Neural cell (in vitro differentiated cells): Measurements from ENCODE around the gene ABCA12. TPM values are rescaled to one million over a fixed set of nuclear protein-coding genes. Genes with fewer than 3 reads are reported as not detected.

Source experiments
- H2AFZ ChIP-seq: fragments of 200-600, 300-800 bp; sonication (generic), shearing (Covaris generic); 2 replicates; pipeline ENCODE4 v1.6.0; 2014; ENCODE audit warnings: low read depth, mild to moderate bottlenecking, antibody characterized with exemption, low read length, moderate library complexity
- H3F3A ChIP-seq: fragments of 200-600 bp; shearing (Covaris generic); 2 replicates; pipeline ENCODE4 v1.6.1; 2016; ENCODE audit warnings: mild to moderate bottlenecking, moderate library complexity, mixed read lengths, antibody characterized with exemption, low read length; ENCODE audit not compliant: insufficient read depth, poor library complexity, severe bottlenecking
- H3K27ac ChIP-seq: fragments of 200-600, 300-800 bp; sonication (generic), shearing (Covaris generic); 2 replicates; pipeline ENCODE4 v1.5.1; 2014; ENCODE audit warnings: mild to moderate bottlenecking, low read length, moderate library complexity
- H3K27me3 ChIP-seq: fragments of 300-800, 200-600 bp; sonication (generic), shearing (Covaris generic); 2 replicates; pipeline ENCODE4 v1.6.0; 2014; ENCODE audit warnings: mild to moderate bottlenecking, low read depth, low read length, moderate library complexity; ENCODE audit not compliant: insufficient read depth
- H3K36me3 ChIP-seq: fragments of 300-800, 200-600 bp; sonication (generic), shearing (Covaris generic); 2 replicates; pipeline ENCODE4 v1.5.1; 2014; ENCODE audit warnings: mild to moderate bottlenecking, antibody characterized with exemption, low read length, moderate library complexity; ENCODE audit not compliant: insufficient read depth
- H3K4me2 ChIP-seq: fragments of 300-800, 200-600 bp; sonication (generic), shearing (Covaris generic); 2 replicates; pipeline ENCODE4 v1.6.0; 2014; ENCODE audit warnings: mild to moderate bottlenecking, low read length
- H3K4me3 ChIP-seq: fragments of 300-800, 200-600 bp; sonication (generic), shearing (Covaris generic); 2 replicates; pipeline ENCODE4 v1.5.1; 2014; ENCODE audit warnings: mild to moderate bottlenecking, low read length, moderate library complexity
- H3K79me2 ChIP-seq: fragments of 200-600 bp; shearing (Covaris generic); replicated peaks from 2 replicates; pipeline ENCODE4 v1.6.0; 2014; ENCODE audit warnings: mild to moderate bottlenecking, low read length, moderate library complexity; ENCODE audit not compliant: insufficient read depth
- H3K9ac ChIP-seq: fragments of 300-800, 200-600 bp; sonication (generic), shearing (Covaris generic); 2 replicates; pipeline ENCODE4 v1.6.1; 2016; ENCODE audit warnings: mild to moderate bottlenecking, low read length, mixed read lengths
- H3K9me2 ChIP-seq: fragments of 200-600 bp; shearing (Covaris generic); 2 replicates; pipeline ENCODE4 v1.6.1; 2016; ENCODE audit warnings: mild to moderate bottlenecking, low read length, mixed read lengths; ENCODE audit not compliant: insufficient read depth
- H3K9me3 ChIP-seq: fragments of 200-600, 300-800 bp; sonication (generic), shearing (Covaris generic); 2 replicates; pipeline ENCODE4 v1.6.1; 2016; ENCODE audit warnings: mild to moderate bottlenecking, mixed run types, low read length, moderate library complexity, mixed read lengths
- H4K20me1 ChIP-seq: fragments of 200-600 bp; shearing (Covaris generic); 2 replicates; pipeline ENCODE4 v1.6.1; 2016; ENCODE audit warnings: mild to moderate bottlenecking, mixed run types; ENCODE audit not compliant: insufficient read depth
- EZH2 ChIP-seq: fragments of 200-600, 300-800 bp; shearing (Covaris generic), sonication (generic); IDR thresholded peaks from 2 replicates; pipeline ENCODE4 v1.6.1; 2014; ENCODE audit warnings: antibody characterized with exemption, low read length, borderline replicate concordance, mild to moderate bottlenecking; ENCODE audit not compliant: insufficient read depth, poor library complexity, severe bottlenecking
- MXI1 ChIP-seq: fragments of 450-650 bp; conservative IDR thresholded peaks from 2 replicates; pipeline ENCODE4 v1.6.1; 2014; ENCODE audit warnings: antibody characterized with exemption, mild to moderate bottlenecking; ENCODE audit not compliant: poor library complexity, severe bottlenecking
- POLR2AphosphoS5 ChIP-seq: IDR thresholded peaks from 2 replicates; pipeline ENCODE4 v1.6.1; 2012
- RAD21 ChIP-seq: fragments of 450-650 bp; conservative IDR thresholded peaks from 2 replicates; pipeline ENCODE4 v1.6.1; 2014; ENCODE audit warnings: antibody characterized with exemption, mild to moderate bottlenecking, moderate library complexity
- TAF1 ChIP-seq: IDR thresholded peaks from 2 replicates; pipeline ENCODE4 v1.6.1; 2012; ENCODE audit warnings: low read depth
- polyA plus RNA-seq: library from polyadenylated mRNA; depleted of rRNA; stranded (reverse); fragments of >200 nt; gene quantifications from 2 replicates; pipeline ENCODE4 v1.2.3, GENCODE V29; 2014
- TF ChIP-seq, protein P1 (sequence below): IDR thresholded peaks from 2 replicates; pipeline ENCODE4 v1.6.1; 2012; ENCODE audit warnings: borderline replicate concordance
- TF ChIP-seq, protein P2 (sequence below): fragments of 450-650 bp; IDR thresholded peaks from 2 replicates; pipeline ENCODE4 v1.5.1; 2014; ENCODE audit warnings: antibody characterized with exemption, mild to moderate bottlenecking, moderate library complexity; ENCODE audit not compliant: poor library complexity, severe bottlenecking

The ABCA12 gene
- polyA plus RNA-seq, 1 donor from 2014 or later = not detected

- Histone ChIP-seq H3F3A (no peaks in the 10 kb centered on the region), H3K9me2 (no peaks in the 10 kb centered on the region), H3K79me2 (no peaks in the 10 kb centered on the region), H3K4me3 (no peak overlapping the region), H3K27ac (no peak overlapping the region), H3K9me3 (no peaks in the 10 kb centered on the region), H3K27me3 (no peaks in the 10 kb centered on the region), H3K36me3 (no peaks in the 10 kb centered on the region), H4K20me1 (no peaks in the 10 kb centered on the region), H3K9ac (no peak overlapping the region), H3K4me2 (no peak overlapping the region), H2AFZ (no peak overlapping the region)
- TF ChIP-seq, protein P1, sequence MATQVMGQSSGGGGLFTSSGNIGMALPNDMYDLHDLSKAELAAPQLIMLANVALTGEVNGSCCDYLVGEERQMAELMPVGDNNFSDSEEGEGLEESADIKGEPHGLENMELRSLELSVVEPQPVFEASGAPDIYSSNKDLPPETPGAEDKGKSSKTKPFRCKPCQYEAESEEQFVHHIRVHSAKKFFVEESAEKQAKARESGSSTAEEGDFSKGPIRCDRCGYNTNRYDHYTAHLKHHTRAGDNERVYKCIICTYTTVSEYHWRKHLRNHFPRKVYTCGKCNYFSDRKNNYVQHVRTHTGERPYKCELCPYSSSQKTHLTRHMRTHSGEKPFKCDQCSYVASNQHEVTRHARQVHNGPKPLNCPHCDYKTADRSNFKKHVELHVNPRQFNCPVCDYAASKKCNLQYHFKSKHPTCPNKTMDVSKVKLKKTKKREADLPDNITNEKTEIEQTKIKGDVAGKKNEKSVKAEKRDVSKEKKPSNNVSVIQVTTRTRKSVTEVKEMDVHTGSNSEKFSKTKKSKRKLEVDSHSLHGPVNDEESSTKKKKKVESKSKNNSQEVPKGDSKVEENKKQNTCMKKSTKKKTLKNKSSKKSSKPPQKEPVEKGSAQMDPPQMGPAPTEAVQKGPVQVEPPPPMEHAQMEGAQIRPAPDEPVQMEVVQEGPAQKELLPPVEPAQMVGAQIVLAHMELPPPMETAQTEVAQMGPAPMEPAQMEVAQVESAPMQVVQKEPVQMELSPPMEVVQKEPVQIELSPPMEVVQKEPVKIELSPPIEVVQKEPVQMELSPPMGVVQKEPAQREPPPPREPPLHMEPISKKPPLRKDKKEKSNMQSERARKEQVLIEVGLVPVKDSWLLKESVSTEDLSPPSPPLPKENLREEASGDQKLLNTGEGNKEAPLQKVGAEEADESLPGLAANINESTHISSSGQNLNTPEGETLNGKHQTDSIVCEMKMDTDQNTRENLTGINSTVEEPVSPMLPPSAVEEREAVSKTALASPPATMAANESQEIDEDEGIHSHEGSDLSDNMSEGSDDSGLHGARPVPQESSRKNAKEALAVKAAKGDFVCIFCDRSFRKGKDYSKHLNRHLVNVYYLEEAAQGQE = no peak
- TF ChIP-seq, protein P2, sequence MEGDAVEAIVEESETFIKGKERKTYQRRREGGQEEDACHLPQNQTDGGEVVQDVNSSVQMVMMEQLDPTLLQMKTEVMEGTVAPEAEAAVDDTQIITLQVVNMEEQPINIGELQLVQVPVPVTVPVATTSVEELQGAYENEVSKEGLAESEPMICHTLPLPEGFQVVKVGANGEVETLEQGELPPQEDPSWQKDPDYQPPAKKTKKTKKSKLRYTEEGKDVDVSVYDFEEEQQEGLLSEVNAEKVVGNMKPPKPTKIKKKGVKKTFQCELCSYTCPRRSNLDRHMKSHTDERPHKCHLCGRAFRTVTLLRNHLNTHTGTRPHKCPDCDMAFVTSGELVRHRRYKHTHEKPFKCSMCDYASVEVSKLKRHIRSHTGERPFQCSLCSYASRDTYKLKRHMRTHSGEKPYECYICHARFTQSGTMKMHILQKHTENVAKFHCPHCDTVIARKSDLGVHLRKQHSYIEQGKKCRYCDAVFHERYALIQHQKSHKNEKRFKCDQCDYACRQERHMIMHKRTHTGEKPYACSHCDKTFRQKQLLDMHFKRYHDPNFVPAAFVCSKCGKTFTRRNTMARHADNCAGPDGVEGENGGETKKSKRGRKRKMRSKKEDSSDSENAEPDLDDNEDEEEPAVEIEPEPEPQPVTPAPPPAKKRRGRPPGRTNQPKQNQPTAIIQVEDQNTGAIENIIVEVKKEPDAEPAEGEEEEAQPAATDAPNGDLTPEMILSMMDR = no peak
- TF ChIP-seq RAD21 (no peak), TAF1 (no peak), POLR2AphosphoS5 (no peak)
These were observed 47.6 kb upstream of the ABCA12 start for GRCh38 chr2:215186021-215186420.

DNA sequence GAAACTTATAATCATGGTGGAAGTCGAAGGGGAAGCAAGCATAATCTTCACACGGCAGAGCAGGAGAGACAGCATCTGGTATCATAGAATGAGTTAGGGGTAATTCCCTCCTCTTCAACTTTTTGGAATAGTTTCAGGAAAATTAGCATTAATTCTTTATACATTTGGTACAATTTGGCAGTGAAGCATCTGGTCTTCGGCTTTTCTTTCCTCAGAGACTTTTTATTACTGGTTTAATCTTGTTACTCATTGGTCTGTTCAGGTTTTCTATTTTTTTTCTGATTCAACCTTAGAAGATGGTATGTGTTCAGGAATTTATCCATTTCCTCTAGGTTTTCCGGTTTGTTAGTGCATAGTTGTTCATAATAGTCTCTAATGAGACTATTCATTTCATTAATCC is 39.7 kb upstream of the ABCA12 start:
- no peaks in the 10 kb centered on the region for H3K36me3 ChIP-seq
- no peak overlapping the region for H3K4me3 ChIP-seq
- H3K4me2 ChIP-seq = no peak overlapping the region
- no peak overlapping the region for H3K9ac ChIP-seq
- H4K20me1 ChIP-seq = no peaks in the 10 kb centered on the region
- no peak overlapping the region for H3K27ac ChIP-seq
- H3K27me3 ChIP-seq = no peaks in the 10 kb centered on the region
- no peaks in the 10 kb centered on the region for H3K9me3 ChIP-seq
- H2AFZ ChIP-seq = no peak overlapping the region
- TF ChIP-seq RAD21 (no peak), TAF1 (no peak)
- TF ChIP-seq, protein P2 = no peak
- no peaks in the 10 kb centered on the region for H3F3A ChIP-seq
- no peaks in the 10 kb centered on the region for H3K79me2 ChIP-seq
- H3K9me2 ChIP-seq = no peaks in the 10 kb centered on the region

DNA sequence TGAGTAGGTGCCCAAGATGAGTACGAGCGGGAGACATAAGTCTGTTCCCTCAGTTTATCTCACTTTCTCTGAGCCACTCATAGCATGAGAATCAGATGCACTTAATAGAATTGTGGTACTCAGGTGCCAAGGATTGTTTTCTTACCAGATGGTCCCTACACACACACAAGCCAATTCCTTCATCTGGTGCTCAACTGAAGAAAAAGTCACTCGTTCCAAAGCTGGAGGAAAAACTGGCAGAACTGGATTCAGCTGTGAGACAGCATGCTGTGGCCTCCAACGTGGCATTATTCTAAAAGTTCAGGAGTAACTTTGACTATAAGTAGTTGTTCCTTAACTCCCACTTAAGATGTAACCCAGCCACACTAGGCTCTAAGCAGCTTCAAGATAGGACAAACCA is 33.4 kb upstream of the ABCA12 start:
- H3K4me3 ChIP-seq = no peak overlapping the region
- no peak overlapping the region for H3K9ac ChIP-seq
- H3K9me3 ChIP-seq = no peaks in the 10 kb centered on the region
- H3K9me2 ChIP-seq = no peaks in the 10 kb centered on the region
- no peaks in the 10 kb centered on the region for H3F3A ChIP-seq
- no peak overlapping the region for H2AFZ ChIP-seq
- no peak overlapping the region for H3K4me2 ChIP-seq
- H3K27ac ChIP-seq = no peak overlapping the region
- no peaks in the 10 kb centered on the region for H4K20me1 ChIP-seq
- H3K27me3 ChIP-seq = no peaks in the 10 kb centered on the region
- H3K36me3 ChIP-seq = no peaks in the 10 kb centered on the region
- no peaks in the 10 kb centered on the region for H3K79me2 ChIP-seq
- TF ChIP-seq MXI1 = no peak
- TF ChIP-seq, protein P2 = no peak
- no peak for TF ChIP-seq EZH2
- TF ChIP-seq RAD21 = no peak
- TF ChIP-seq, protein P1 = no peak
- TF ChIP-seq TAF1 = no peak
- TF ChIP-seq POLR2AphosphoS5 = no peak
